Endothelial cell (in vitro differentiated cells): ENCODE results near the gene LRRC52. TPM values are rescaled to one million over a fixed set of nuclear protein-coding genes. Genes with fewer than 3 reads are reported as not detected.
"Not testable (repeated sequence)": the region's sequence is repeated elsewhere in the genome, so short reads cannot be mapped to it uniquely, and the experiment has no call there.

Experiments used
- DNase-seq: peaks from one replicate; pipeline ENCODE4 v3.0.0; 2021; ENCODE audit warnings: low spot score
- H3K27ac Mint-ChIP-seq: one replicate; pipeline ENCODE4 v1.8.0; 2021; ENCODE audit warnings: mixed read lengths, inconsistent platforms; ENCODE audit not compliant: unreplicated experiment
- H3K27me3 Mint-ChIP-seq: one replicate; pipeline ENCODE4 v1.8.0; 2021; ENCODE audit warnings: mild to moderate bottlenecking, moderate library complexity, mixed read lengths, inconsistent platforms; ENCODE audit not compliant: unreplicated experiment
- H3K36me3 Mint-ChIP-seq: one replicate; pipeline ENCODE4 v1.8.0; 2021; ENCODE audit warnings: mild to moderate bottlenecking, low read depth, mixed read lengths, inconsistent platforms; ENCODE audit not compliant: unreplicated experiment
- H3K4me1 Mint-ChIP-seq: one replicate; pipeline ENCODE4 v1.8.0; 2021; ENCODE audit warnings: mild to moderate bottlenecking, mixed read lengths, inconsistent platforms; ENCODE audit not compliant: unreplicated experiment
- H3K4me3 Mint-ChIP-seq: one replicate; pipeline ENCODE4 v1.8.0; 2021; ENCODE audit warnings: mild to moderate bottlenecking, mixed read lengths, inconsistent platforms; ENCODE audit not compliant: unreplicated experiment
- H3K9me3 Mint-ChIP-seq: one replicate; pipeline ENCODE4 v1.8.0; 2021; ENCODE audit warnings: mixed read lengths, inconsistent platforms; ENCODE audit not compliant: unreplicated experiment
- CTCF ChIP-seq: fragments of 200-600 bp; sonication (generic); IDR thresholded peaks from one replicate; pipeline ENCODE4 v1.5.0; 2021; ENCODE audit warnings: antibody characterized with exemption; ENCODE audit not compliant: unreplicated experiment
- total RNA-seq: library from RNA; stranded (reverse); fragmentation: NEBNext Ultra II Directional; extraction: Animal tissue kit (Norgen Biotek cat#: 25700); gene quantifications from one replicate; pipeline ENCODE4 v1.2.1, GENCODE V29; 2021; ENCODE audit not compliant: unreplicated experiment

LRRC52 gene
- total RNA-seq, 1 donor from 2014 or later = not detected

GRCh38 chr1:165605246-165605645, 61.4 kb downstream of the LRRC52 start:
- Mint-ChIP-seq H3K27me3 (no peaks in the 10 kb centered on the region), H3K4me1 (no peaks in the 10 kb centered on the region), H3K9me3 (peaks cover 5% of the 10 kb centered on the region), H3K27ac (no peak overlapping the region), H3K4me3 (no peak overlapping the region), H3K36me3 (no peaks in the 10 kb centered on the region)
- DNase-seq = no peak
- TF ChIP-seq CTCF = no peak

GRCh38 chr1:165606676-165607075, 62.9 kb downstream of the LRRC52 start:
- H3K4me1 Mint-ChIP-seq, H3K27me3 Mint-ChIP-seq, DNase-seq, H3K4me3 Mint-ChIP-seq, H3K9me3 Mint-ChIP-seq, H3K27ac Mint-ChIP-seq, H3K36me3 Mint-ChIP-seq: not testable (repeated sequence)

GRCh38 chr1:165610866-165611265, 67.1 kb downstream of the LRRC52 start:
- no peak overlapping the region for H3K4me3 Mint-ChIP-seq
- peaks cover 3% of the 10 kb centered on the region for H3K4me1 Mint-ChIP-seq
- no peak overlapping the region for H3K27ac Mint-ChIP-seq
- no peak for DNase-seq
- H3K27me3 Mint-ChIP-seq = no peaks in the 10 kb centered on the region
- no peak for TF ChIP-seq CTCF
- no peaks in the 10 kb centered on the region for H3K36me3 Mint-ChIP-seq
- H3K9me3 Mint-ChIP-seq = no peaks in the 10 kb centered on the region

- Mint-ChIP-seq H3K9me3 (no peaks in the 10 kb centered on the region), H3K27me3 (no peaks in the 10 kb centered on the region), H3K27ac (no peak overlapping the region), H3K4me3 (no peak overlapping the region), H3K36me3 (no peaks in the 10 kb centered on the region), H3K4me1 (peaks cover 3% of the 10 kb centered on the region)
- TF ChIP-seq CTCF = no peak
- no peak for DNase-seq
Measured at GRCh38 chr1:165612062-165612461, 68.3 kb downstream of the LRRC52 start.

Other genes starting within 250 kb of the LRRC52 start
- gene LMX1A, start 187.3 kb upstream of the LRRC52 start, total RNA-seq = not detected
- not detected for gene RXRG, start 98.9 kb upstream of the LRRC52 start, total RNA-seq
- gene MGST3, start 87.2 kb downstream of the LRRC52 start, total RNA-seq = 156 TPM
- gene ALDH9A1, start 154.6 kb downstream of the LRRC52 start, total RNA-seq = 123 TPM
- gene TMCO1, start 224.9 kb downstream of the LRRC52 start, total RNA-seq = 98.3 TPM